HG03039 (cell line): ENCODE results near the gene RETREG3.
"Not testable (repeated sequence)": the region's sequence is repeated elsewhere in the genome, so short reads cannot be mapped to it uniquely, and the experiment has no call there.

ENCODE experiments used
- ATAC-seq: cut with Tn5 transposase; IDR thresholded peaks from one replicate; pipeline ENCODE4 v1.9.1; 2021; ENCODE audit warnings: mild to moderate bottlenecking, moderate library complexity; ENCODE audit not compliant: unreplicated experiment

Gene RETREG3

DNA sequence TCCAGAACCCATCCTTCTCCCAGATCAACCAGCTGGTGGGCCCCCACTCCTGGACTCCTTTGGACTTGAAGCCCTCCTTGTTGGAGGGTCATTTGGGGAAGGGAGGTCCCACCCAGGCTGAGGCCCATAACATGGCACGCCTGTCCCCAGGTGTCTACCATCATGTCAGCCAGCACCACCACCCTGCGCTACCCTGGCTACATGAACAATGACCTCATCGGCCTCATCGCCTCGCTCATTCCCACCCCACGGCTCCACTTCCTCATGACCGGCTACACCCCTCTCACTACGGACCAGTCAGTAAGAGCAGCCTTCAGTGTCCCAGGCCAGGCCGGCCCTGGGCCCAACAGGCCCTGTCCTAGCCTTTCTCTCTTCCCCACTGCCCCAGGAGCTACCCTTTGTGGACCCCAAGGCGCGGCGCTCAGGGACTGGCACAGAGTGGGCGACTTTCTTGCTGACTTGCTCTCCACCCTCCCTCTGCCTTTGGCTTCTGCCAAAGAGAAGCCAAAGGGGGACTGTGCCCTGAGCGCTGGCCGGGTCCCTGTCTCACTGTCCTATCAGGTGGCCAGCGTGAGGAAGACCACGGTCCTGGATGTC, 4.6 kb upstream of the RETREG3 start:
- no peak for ATAC-seq

DNA sequence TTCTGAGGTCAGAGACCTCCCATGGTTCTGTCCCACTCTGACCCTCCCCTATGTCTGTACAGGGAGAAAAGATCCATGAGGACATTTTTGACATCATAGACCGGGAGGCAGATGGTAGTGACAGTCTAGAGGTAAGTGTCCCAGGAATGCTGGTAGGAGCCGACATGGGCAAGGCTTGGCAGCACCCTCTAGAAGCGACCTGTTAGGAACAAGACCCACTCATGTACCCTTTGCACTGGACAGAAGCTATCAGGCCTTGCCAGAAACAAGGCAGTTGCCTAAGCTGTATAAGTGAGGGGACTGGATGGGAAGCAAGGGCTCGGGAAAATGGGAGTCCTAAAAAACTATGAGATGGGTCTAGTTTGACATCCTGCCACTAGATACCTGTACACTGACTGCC, 2.8 kb upstream of the RETREG3 start:
- no peak for ATAC-seq

DNA sequence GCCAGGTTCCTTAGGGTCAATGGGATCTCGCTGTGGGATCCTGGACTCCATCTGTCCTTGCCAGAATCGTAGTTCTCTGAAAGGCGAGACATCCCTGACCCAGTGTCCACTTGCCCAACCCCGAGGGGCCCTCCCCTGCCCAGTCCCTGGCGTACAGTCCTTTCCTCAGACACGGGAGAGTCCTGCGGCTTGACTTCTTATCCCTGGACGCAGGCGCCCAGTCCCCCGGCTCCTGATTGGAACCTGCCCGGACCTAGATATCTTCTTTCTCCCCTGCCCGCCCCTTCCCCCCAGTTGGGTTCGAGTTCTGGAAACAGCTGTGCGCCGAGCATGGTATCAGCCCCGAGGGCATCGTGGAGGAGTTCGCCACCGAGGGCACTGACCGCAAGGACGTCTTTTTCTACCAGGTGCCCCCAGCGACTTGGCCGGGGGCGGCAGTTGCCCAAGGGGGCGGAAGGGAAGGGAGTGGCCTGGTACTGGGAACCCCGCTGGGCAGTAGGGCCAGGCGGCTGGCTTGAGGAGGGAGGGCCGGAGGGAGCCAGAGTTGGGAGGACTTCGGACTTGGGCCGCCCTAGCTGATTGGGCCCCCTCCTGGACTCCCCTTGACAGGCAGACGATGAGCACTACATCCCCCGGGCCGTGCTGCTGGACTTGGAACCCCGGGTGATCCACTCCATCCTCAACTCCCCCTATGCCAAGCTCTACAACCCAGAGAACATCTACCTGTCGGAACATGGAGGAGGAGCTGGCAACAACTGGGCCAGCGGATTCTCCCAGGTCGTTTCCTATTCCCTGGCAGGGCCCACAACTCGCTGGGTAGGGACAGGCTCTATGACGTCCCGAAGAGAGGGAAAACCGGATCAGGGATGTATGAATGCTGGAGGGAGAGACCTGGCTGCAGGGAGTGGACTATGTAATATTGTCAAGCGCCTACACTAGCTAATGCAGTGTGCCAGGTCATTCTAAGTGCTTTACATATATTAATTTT, 934 bp upstream of the RETREG3 start:
- ATAC-seq, result not testable (repeated sequence)

DNA sequence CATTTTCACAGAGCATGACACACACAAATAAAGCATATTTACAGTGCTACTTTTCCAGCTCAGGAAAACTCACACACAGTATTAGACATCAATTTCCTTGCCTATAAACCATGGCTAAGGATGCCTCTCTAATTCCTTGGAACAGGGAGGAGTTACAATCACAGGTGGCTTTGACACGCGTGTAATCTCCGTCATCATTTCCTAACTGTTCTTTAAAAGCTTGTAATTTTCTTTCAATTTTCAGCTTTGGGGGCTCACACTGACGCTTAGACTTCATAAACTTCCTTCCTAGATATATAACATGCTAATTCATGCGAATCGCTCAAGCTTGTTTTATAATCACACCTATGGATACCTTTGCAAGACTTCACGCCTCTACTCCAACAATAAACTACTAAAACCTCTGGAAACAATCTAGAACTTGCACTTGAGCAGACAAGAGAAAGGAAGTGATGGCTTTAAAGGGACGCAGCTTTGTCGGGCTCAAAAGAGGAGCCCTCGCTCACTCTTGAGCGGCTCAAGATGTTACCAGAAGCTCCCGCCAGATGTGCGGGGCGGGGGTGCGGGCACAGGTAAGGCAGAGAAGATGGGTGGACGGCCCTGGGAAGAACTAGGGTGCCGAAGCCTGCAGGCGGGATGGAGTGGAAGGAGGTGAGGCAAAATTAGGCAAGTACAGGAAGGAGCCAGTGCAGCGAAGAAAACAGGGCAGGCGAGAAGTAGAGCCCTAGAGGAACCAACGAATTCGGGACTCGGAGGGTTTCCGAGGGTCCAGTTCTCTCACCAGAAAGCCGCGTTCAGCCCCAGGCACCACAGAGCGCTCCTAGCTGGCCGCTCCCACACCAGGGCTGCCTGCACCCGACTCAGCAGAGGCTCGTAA, 631 bp downstream of the RETREG3 start:
- ATAC-seq, result peak; percentile 23

DNA sequence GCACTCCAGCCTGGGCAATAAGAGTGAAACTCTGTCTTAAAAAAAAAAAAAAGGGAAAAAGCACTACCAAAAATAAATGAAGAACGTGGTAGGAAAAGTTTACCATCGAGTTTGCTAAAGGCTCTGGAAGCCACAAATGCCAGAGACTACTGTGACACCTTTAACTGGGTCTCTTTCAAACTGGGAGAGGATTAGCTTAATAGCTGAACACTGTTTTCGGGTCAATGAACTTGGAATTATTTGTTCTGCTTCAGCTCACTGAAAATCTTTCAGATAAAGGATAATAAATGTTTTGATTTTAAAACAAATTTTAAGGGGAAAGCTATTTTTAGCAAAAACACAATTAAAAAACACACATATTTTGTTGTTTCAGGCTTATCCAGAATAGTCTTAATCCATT, 1.4 kb downstream of the RETREG3 start:
- ATAC-seq, result no peak

DNA sequence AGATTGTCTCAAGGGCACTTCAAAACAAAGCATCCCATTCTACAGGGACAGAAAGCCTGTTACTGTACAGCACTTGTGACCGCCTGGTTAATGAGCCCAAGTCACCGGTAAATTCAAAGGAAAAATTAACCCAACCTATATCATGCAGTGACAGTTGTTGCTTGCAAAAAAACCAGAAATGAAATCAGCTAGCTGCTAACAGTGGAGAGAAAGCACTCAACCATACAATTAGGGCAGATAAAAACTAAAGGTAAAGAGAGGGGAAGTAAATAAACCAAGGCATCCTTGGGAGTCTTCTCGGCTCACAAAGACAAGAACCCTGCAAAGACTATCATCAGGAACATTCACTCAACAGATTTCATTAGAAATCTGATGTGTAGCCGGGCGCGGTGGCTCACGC, 5.9 kb downstream of the RETREG3 start:
- no peak for ATAC-seq

DNA sequence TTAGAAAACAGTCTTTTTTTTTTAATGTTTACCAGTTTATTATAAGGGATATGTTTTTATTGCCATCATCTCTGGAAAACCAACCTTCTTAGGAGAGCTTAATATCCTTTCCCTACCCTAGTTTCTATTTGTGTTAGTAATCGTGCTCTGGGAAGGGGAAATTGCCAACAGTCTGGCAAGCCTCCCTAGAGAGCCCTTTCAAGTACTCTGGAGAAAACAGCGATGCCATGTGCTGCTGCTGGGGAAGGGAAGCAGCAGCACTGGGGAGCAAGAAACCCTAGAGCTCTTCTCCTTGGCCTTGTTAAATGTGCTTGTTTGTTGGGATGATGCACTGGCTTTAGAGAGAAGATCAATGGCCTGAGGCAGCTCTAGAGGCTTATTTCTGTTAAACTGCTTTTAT, 10.3 kb downstream of the RETREG3 start:
- ATAC-seq, result no peak

DNA sequence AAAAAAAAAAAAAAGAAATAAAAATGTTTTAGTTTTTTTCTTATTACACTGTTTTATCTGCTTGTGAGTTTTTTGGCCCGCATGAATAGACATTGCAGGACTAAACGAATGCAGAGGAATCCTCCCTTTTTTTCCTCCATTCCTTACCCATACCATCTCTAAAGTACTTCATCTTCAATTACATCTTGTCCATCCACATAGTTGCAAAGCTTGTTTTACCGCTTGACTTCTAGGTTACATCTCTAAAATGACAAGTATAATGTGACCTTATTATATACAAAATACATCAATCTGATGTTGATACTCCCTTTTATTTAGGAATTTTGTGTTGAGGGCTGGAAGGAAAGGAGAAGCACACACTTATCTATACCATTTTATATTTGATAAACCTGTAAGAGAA, 12.8 kb downstream of the RETREG3 start:
- no peak for ATAC-seq

DNA sequence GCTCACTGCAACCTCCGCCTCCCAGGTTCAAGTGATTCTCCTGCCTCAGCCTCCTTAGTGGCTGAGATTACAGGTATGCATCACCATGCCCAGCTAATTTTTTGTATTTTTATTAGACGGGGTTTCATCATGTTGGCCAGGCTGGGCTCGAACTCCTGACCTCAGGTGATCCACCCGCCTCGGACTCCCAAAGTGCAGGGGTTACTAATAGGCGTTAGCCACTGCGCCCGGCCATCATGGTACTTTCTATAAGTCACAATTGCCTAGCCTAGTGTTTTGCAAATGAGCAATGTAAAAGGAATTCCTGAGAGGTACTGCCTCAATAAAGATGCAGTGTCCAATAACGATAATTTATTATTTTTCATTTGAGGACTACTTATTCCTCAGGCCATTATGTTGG, 17.8 kb downstream of the RETREG3 start:
- ATAC-seq, result no peak

DNA sequence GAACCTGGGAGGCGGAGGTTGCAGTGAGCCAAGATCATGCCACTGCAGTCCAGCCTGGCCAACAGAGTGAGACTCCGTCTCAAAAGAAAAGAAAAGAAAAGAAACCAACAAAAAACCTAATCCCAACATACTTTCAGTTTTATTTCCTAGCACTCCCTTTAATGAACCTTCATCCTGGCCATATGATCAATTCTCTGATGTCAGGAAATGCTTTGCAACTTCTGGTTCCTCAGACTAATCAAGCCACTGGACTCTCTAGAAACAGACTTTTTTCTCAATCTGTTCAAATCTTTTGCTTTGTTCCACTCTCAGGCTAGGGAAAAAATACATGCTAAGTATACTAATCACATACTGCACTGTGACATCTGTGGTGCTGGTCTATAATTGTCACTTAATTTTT, 18.3 kb downstream of the RETREG3 start:
- no peak for ATAC-seq

DNA sequence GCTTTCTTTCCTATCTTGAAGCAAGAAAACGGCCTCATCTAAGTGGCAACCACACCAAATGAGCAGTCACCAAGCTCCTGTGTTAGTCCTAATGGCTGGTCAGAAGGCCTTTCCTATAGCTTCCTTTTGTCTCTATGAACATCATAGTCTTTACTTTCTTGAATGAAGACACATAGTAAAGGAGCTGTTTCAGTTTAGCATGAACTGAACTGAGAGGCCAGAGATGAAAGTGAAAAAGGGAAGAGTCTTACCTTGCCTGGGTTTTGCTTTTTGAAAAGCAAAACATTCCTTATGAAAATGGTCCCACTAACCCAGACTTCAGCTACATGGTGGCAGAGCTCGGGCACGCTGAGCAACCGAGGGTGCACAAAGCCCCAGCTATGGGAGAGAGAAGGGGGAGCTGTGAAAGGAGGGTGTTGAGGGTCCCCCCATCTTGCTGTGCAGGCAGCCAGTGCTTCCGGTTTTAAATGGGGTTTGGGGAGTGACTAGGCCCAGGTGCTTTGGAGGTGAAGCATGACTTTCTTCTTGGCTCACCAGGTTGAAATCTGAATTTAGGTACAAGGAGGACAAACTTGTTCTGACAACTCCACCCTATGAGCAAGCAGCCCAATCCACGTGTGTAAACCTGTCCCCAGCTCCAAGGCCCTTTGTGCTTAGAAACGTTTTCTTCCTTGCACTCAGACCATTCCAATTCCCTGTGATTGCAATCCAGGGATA, 22.5 kb downstream of the RETREG3 start:
- ATAC-seq, result no peak

DNA sequence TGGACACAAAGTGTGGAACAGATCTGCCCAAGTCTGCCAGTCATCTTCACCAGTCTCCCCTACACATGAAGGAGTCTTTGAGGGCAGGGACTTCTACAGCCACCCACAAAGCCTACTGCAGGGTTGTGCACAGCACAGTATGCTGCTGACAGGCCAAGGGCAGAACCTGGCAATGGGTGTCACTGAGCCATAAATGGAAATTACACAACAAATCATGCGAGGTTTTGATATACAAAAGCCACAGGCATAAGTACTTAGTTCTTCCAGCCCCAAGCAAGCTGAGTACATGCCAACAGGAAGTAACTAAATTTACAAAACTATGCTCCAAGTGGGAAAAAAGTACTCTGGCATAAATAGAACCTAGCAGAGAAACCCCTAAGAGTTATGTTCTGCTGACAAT, 23.8 kb downstream of the RETREG3 start:
- ATAC-seq, result no peak

DNA sequence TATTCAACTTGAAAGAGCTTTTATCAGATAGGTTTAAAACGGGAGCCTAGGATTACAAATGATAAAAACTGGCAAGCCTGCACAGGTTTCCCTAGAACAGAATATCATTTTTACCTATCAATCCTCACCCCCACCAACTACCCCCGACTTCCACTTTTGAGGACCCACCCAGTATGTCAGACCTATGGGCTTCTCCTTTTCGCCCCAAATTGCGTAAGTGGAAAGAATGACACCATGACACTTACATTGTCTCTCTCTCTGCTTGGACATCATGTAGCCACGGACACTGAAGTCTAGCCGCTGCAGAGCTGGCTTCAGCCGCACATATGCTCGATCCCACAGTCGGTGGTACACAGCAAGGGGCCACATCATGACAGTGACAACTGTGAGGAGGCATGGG, 24.3 kb downstream of the RETREG3 start:
- no peak for ATAC-seq

DNA sequence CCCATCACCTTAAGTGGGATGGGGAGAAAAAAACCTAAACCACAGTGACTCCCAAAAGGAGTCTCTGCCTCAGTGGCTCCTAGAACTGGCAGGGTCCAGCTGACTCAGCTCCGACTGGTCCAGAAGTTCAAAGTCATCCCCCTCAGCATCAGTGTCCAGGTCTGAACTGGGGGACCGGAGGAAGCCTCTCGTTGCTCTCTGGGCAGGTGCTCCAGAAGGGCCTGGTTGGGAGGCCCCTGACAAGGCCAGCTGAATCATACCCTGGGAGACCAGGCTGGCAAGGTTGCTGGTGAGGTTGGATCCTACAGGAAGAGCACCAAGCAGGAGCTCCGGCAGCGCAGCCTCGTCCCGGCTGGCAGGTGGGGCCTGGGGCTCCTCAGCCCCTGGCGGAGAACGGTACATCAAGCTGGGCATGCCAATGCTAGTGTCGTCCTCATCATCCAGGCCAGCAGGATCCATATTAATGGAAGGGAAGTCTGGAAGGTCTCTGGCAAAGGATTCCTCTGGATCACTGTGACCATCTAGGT, 27.4 kb downstream of the RETREG3 start:
- no peak for ATAC-seq

DNA sequence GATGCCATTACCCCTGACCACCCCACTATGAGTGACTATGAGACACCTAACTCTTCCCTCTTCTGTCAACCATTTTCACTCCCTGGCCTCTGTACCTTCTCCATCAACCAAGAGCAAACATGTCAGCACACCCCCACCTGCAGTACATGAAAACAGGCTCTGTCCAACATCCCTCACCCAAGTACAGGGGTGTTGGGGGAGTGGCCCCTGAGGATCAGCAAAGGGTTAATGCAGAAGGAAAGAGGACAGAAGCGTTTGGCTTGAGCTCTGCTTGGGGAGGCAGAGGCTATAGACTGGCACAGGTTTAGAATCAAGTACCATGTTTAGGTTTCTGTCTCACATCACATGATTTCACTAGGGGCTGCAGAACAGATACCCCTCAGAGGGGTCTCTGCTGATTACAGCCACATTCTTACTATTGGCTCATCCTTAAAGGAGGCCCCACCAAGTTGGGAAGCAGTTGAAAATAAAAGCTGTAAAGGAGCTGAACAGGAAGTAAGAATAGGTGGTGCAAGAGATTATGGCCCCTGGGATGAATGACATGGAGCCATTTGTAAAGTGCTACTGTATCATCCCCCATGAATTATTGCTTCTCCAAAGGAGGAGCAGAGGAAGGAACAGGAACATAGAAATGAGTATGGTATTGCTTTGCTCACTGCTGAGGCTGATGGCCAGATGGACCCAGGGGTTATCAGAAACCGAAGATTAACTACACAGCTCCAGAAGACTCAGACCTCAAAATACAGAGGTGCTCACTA, 29.2 kb downstream of the RETREG3 start:
- no peak for ATAC-seq

DNA sequence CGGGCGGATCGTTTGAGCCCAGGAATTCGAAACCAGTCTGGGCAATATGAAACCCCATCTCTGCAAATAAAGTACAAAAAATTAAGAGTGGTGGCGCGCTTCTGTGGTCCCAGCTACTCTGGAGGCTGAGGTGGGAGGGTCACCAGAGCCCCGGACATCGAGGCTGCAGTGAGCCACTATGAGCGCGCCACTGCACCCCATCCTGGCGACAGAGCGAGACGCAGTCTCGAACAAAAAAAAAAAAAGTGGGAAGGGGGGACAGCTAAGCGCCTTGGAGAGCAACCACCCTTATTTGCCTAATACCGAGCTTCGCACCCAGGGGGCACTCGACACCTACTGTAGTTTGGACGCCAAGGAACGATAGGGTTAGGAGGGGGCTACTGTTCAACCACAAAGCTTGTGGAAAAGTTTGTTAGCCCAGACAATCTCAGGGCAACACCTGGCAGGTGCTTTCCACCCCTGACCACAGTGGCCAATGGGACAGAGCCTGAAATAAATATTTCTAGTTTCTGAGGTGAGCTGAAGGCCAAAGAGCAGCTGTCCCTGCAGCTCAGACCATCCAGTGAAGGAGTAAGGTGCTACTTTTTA, 30.8 kb downstream of the RETREG3 start:
- ATAC-seq, result no peak

DNA sequence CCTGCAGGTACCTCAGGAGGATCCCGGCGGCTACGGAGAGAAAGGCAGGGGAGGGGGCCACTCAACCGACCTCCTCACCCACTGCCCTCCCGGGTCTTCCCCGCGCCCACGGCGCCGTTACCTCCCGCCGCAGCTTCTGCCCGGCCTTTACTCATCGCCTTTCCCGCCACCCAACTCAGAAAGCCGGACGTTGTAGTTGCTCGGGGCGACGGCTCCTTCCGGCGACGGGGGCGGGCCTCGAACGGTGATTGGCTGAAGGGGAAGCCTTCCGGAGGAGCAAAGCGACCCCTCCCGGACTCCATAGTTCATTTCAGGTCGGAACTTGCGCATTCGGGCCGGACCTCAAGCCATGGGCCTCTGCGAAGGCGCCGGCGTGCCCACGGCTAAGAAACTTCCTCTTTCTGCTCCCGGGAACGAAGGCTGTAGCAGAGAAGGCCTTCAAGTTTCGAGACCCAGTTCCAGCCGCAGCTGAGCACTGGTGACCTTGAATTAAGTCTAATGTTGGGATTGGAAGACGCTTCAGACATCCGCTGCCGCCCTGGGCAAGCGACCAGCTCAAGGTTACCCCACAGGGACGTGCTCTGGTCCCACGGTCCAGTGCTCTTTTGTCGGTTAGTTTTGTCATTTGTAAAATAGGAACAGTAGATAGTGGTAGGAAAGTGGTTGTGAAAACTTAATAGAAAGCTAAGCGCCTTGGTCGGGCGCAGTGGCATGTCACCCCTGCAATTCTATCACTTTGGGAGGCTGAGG, 31.5 kb downstream of the RETREG3 start, which contains the start of gene PSMC3IP:
Gene PSMC3IP (minus strand): TSS at position 198 of the 750 bp plus-strand sequence. CDS start 43 bp downstream, at position 155.
- ATAC-seq, result peak; percentile 51

DNA sequence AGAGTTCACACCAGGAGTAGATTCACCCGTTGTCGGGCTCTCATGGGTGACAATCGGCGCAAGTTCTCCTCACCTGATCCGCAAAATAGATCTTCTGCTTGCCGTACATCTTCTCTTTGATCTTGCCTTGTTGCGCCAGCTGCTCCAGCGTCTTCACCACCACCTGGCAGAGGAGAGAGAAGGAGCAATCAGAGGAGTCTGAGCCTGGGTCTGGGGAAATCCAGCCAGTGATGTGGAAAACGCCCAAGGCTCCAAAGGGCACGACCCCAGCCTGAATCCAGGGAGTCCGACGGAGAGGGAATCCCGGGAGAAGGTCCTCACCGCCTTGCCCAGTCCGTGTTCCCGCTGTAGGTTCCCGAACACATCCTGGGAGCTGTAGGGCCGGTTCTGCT, 32.0 kb downstream of the RETREG3 start:
- no peak for ATAC-seq

DNA sequence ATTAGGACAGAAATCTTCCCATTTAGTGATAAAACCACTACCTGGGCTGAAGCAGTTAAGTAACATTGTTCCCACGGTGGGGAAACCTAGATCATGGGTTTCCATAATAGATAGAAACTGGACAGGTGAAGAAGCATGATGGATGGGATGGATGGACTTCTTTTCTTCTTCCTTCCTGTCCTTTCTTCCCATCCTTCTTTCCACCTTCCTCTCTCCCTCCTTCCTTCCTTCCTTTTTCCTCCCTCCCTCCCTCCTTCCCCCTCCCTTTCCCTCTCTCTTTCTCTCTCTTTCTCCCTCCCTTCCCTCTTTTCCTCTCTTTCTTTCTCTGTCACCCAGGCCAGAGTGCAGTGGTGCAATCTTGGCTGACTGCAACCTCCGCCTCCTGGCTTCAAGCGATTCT, 34.7 kb downstream of the RETREG3 start:
- no peak for ATAC-seq
